ENCODE data around the gene TEDDM1.

The TEDDM1 gene

GRCh38 chr1:182376936-182377574 is 23.4 kb downstream of the TEDDM1 start:
- Histone ChIP-seq H3K9me3 (ENCODE audit: low read length) (no peaks in the 10 kb centered on the region), H3K4me2 (ENCODE audit: low read length) (no peak overlapping the region), H2AFZ (ENCODE audit: low read length) (no peak overlapping the region), H3K79me2 (ENCODE audit: insufficient read depth, low read length) (no peaks in the 10 kb centered on the region), H3K9me2 (ENCODE audit: low read depth, low read length) (no peaks in the 10 kb centered on the region), H3K36me3 (ENCODE audit: insufficient read depth, low read length) (no peaks in the 10 kb centered on the region), H3F3A (ENCODE audit: insufficient read depth, low read length) (no peaks in the 10 kb centered on the region), H3K4me3 (ENCODE audit: low read depth, low read length, poor library complexity, severe bottlenecking) (no peak overlapping the region), H4K20me1 (ENCODE audit: insufficient read depth, low read length) (no peaks in the 10 kb centered on the region), H3K4me1 (ENCODE audit: insufficient read depth, low read length, severe bottlenecking) (no peaks in the 10 kb centered on the region), H3K27ac (ENCODE audit: low read depth, low read length, poor library complexity, severe bottlenecking) (no peak overlapping the region), H3K27me3 (ENCODE audit: insufficient read depth, low read length) (0 out of 2 replicates have a peak, but pooled peaks cover 5% of the 10 kb centered on the region), H3K9ac (ENCODE audit: low read length) (no peak overlapping the region)
- TF ChIP-seq EZH2 (IDR thresholded peaks at IDR 0.05; ENCODE audit: borderline replicate concordance, low read length) (no peak), CTCF (IDR thresholded peaks at IDR 0.05; ENCODE audit: low read length) (no peak)

DNA sequence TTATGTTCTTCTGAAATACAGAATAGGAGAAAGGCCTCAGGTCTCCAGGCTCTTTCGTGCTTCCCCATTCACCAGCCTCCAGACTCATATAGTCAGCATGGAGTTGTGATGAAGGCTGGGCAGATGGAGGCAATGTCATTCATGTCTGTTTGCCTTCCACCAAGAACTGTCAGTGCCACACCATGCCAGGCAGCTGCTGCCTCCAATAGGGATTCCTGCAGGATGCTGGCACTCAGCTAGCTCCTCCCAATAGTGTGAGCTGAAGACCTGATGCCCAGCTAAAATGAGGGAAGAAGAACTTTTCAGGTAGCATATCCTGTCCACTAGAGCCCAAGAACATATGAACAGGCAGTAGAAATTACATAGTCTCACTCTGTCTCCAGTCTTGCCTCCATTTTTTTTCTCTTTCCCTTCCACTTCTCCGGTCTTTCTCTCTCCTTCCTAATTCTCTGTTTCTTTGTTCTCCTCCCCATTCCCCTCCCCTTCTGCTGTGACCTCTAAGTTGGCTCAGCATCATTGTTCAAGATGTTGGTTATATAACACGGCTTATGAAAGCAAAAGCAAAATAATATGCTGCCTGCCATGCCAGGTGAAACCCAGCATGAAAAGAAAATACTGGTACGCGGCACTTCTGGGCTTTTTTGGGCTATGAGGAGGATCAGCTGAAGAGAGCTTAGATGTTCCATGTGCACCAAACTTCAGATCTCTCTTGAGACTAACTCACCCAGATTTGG is 26.2 kb downstream of the TEDDM1 start:
- no peaks in the 10 kb centered on the region for H3K36me3 ChIP-seq (ENCODE audit: insufficient read depth, low read length)
- no peak for TF ChIP-seq CTCF (IDR thresholded peaks at IDR 0.05; ENCODE audit: low read length)
- TF ChIP-seq EZH2 (IDR thresholded peaks at IDR 0.05; ENCODE audit: borderline replicate concordance, low read length) = no peak
- H3K9me3 ChIP-seq (ENCODE audit: low read length) = no peaks in the 10 kb centered on the region
- no peak overlapping the region for H3K27ac ChIP-seq (ENCODE audit: low read depth, low read length, poor library complexity, severe bottlenecking)
- no peak overlapping the region for H2AFZ ChIP-seq (ENCODE audit: low read length)
- H3K4me1 ChIP-seq (ENCODE audit: insufficient read depth, low read length, severe bottlenecking) = no peaks in the 10 kb centered on the region
- no peaks in the 10 kb centered on the region for H3F3A ChIP-seq (ENCODE audit: insufficient read depth, low read length)
- H3K4me3 ChIP-seq (ENCODE audit: low read depth, low read length, poor library complexity, severe bottlenecking) = no peak overlapping the region
- no peak overlapping the region for H3K9ac ChIP-seq (ENCODE audit: low read length)
- H3K27me3 ChIP-seq (ENCODE audit: insufficient read depth, low read length) = 0 out of 2 replicates have a peak, but pooled peaks cover 5% of the 10 kb centered on the region
- H3K4me2 ChIP-seq (ENCODE audit: low read length) = no peak overlapping the region
- H3K9me2 ChIP-seq (ENCODE audit: low read depth, low read length) = no peaks in the 10 kb centered on the region
- H3K79me2 ChIP-seq (ENCODE audit: insufficient read depth, low read length) = no peaks in the 10 kb centered on the region
- H4K20me1 ChIP-seq (ENCODE audit: insufficient read depth, low read length) = no peaks in the 10 kb centered on the region

- Histone ChIP-seq H3K36me3 (ENCODE audit: insufficient read depth, low read length) (no peaks in the 10 kb centered on the region), H3K4me2 (ENCODE audit: low read length) (no peak overlapping the region), H3K4me1 (ENCODE audit: insufficient read depth, low read length, severe bottlenecking) (no peaks in the 10 kb centered on the region), H3K79me2 (ENCODE audit: insufficient read depth, low read length) (no peaks in the 10 kb centered on the region), H3F3A (ENCODE audit: insufficient read depth, low read length) (no peaks in the 10 kb centered on the region), H4K20me1 (ENCODE audit: insufficient read depth, low read length) (no peaks in the 10 kb centered on the region), H2AFZ (ENCODE audit: low read length) (no peak overlapping the region), H3K27ac (ENCODE audit: low read depth, low read length, poor library complexity, severe bottlenecking) (no peak overlapping the region), H3K4me3 (ENCODE audit: low read depth, low read length, poor library complexity, severe bottlenecking) (no peak overlapping the region), H3K9me2 (ENCODE audit: low read depth, low read length) (no peaks in the 10 kb centered on the region), H3K27me3 (ENCODE audit: insufficient read depth, low read length) (no peaks in the 10 kb centered on the region), H3K9ac (ENCODE audit: low read length) (no peak overlapping the region), H3K9me3 (ENCODE audit: low read length) (no peaks in the 10 kb centered on the region)
- TF ChIP-seq EZH2 (IDR thresholded peaks at IDR 0.05; ENCODE audit: borderline replicate concordance, low read length) (no peak), CTCF (IDR thresholded peaks at IDR 0.05; ENCODE audit: low read length) (no peak)
These were observed 29.9 kb downstream of the TEDDM1 start for GRCh38 chr1:182370532-182370931.
